Melanocyte of skin (primary cell): ENCODE data around the gene IDH3B. TPM values are rescaled to one million over a fixed set of nuclear protein-coding genes. Genes with fewer than 3 reads are reported as not detected.

Experiments
- small RNA-seq, 2 donors: library from RNA; depleted of rRNA; stranded (forward); fragments of <200 nt; gene quantifications; one replicate each; pipeline ENCODE3, GENCODE V24; 2012
- total RNA-seq, 2 donors: library from RNA; depleted of rRNA; stranded (reverse); fragments of >200 nt; gene quantifications; 2 replicates each; pipeline ENCODE4 v1.2.3, GENCODE V29; 2012

IDH3B gene
- total RNA-seq, result 100 to 1,000 TPM in 1 of 2 donors, 10 to 100 TPM in 1; 80.2 to 103 TPM

GRCh38 chr20:2663887-2664719 lies at the start of gene IDH3B:
Gene IDH3B (minus strand): TSS chr20:2664216. CDS start chr20:2664188, 28 bp downstream.

GRCh38 chr20:2692036-2692885 lies 28.2 kb upstream of the IDH3B start, which contains the start of gene EBF4:
Gene EBF4 (plus strand): TSS chr20:2692780. CDS start chr20:2693646, 866 bp downstream.

GRCh38 chr20:2651772-2652723 lies 12.0 kb downstream of the IDH3B start, which contains the start of gene NOP56:
Gene NOP56 (plus strand): TSS chr20:2652632. CDS start chr20:2652661, 29 bp downstream.

Small RNA genes within 50 kb of the gene (small RNA-seq; reads per million reads assigned to genes)
- gene SNORA51 (0 reads per million in 2 donors), gene SNORD110 (0 reads per million in 2 donors), gene SNORD56 (0 reads per million in 2 donors), gene SNORD57 (0 reads per million in 2 donors), gene SNORD86 (0 reads per million in 2 donors)

Other genes with a start within 250 kb of the IDH3B start
- 100 to 1,000 TPM; 181 to 324 TPM for gene SNRPB, start 193.4 kb downstream of the IDH3B start, total RNA-seq
- 1 to 10 TPM; 6.2 to 10.0 TPM for gene ZNF343, start 155.3 kb downstream of the IDH3B start, total RNA-seq
- under 1 TPM in 1 of 2 donors, not detected in 1; under 0.01 TPM for gene TMC2, start 127.6 kb downstream of the IDH3B start, total RNA-seq
- 100 to 1,000 TPM; 118 to 262 TPM for gene NOP56, start 11.6 kb downstream of the IDH3B start, total RNA-seq
- gene EBF4, start 28.6 kb upstream of the IDH3B start, total RNA-seq, result under 1 TPM in 1 of 2 donors, not detected in 1; 0.34 TPM
- not detected for gene CPXM1, start 136.4 kb upstream of the IDH3B start, total RNA-seq
- not detected for gene C20orf141, start 150.8 kb upstream of the IDH3B start, total RNA-seq
- gene TMEM239, start 152.1 kb upstream of the IDH3B start, total RNA-seq, result under 1 TPM in 1 of 2 donors, not detected in 1; 0.69 TPM
- gene PCED1A, start 176.4 kb upstream of the IDH3B start, total RNA-seq, result 10 to 100 TPM; 25.6 to 33.4 TPM
- gene VPS16, start 176.5 kb upstream of the IDH3B start, total RNA-seq, result 10 to 100 TPM; 45.4 to 47.0 TPM
- gene PTPRA, start 209.3 kb upstream of the IDH3B start, total RNA-seq, result 10 to 100 TPM; 54.9 to 63.0 TPM